GM06990 (cell line): ENCODE measurements around the gene SHANK1.

Experiments
- DNase-seq: peaks from one replicate; pipeline ENCODE4 v3.0.0-alpha.2; 2011; ENCODE audit not compliant: insufficient read length; ENCODE audit errors: extremely low read depth
- H3K27me3 ChIP-seq: replicated peaks from 2 replicates; pipeline ENCODE4 v1.6.0; 2011; ENCODE audit warnings: low read length; ENCODE audit not compliant: control insufficient read depth, insufficient read depth
- H3K36me3 ChIP-seq: 2 replicates; pipeline ENCODE4 v1.5.1; 2011; ENCODE audit warnings: low read length; ENCODE audit not compliant: control insufficient read depth, insufficient read depth
- H3K4me3 ChIP-seq: replicated peaks from 2 replicates; pipeline ENCODE4 v1.5.1; 2011; ENCODE audit warnings: low read depth, mild to moderate bottlenecking, control low read depth, low read length
- CTCF ChIP-seq: IDR thresholded peaks from 2 replicates; pipeline ENCODE4 v1.5.1; 2011; ENCODE audit warnings: low read length, control low read depth, mild to moderate bottlenecking, inconsistent platforms; ENCODE audit not compliant: insufficient read depth, poor library complexity, severe bottlenecking

SHANK1 gene

DNA sequence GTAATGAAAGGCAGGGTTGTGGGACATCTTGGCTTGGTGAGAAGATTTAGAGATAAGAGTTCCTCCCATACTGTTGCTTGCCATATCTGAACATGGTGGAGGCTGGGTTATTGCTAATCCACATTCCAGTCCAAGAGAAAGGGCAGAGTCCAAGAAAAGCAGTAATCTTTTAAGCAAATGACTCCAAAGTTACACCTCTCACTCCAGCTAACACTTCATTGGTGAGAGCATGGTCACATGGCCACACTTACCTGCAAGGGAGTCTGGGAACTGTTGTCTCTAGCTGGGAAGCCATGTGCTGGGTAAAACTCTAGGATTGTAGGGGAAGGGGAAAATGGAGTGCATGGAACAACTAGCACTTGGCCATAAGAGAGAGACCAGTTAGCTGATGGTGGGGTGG, 64.7 kb downstream of the SHANK1 start:
- TF ChIP-seq CTCF, result no peak
- Histone ChIP-seq H3K27me3 (peaks cover 2% of the 10 kb centered on the region), H3K4me3 (no peak overlapping the region), H3K36me3 (no peaks in the 10 kb centered on the region)
- no peak for DNase-seq

GRCh38 chr19:50652722-50653121, 66.9 kb downstream of the SHANK1 start:
- no peak for TF ChIP-seq CTCF

DNA sequence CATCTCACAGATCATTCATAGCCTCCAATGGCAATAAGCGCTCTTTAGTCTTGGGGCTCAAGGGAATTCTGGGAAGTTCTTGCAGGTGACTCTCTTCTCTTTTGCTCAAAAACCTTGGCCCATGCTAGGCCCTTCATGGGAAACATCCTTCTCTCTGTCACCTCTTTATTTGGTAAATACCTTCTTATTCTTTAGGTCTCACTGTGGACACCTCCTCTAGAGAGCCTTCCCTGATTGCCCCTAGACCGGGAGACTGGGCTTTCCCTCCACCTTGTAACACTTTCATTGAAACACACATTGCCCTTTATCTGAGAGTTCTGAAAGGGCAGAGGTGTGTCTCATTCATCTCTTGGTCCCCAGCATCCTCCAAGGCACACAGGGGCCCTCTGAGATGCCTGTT, 68.4 kb downstream of the SHANK1 start:
- H3K4me3 ChIP-seq, result no peak overlapping the region
- no peak for DNase-seq
- no peak for TF ChIP-seq CTCF
- no peaks in the 10 kb centered on the region for H3K27me3 ChIP-seq
- H3K36me3 ChIP-seq, result no peaks in the 10 kb centered on the region

More at GRCh38 chr19:50652722-50653121, 66.9 kb downstream of the SHANK1 start:
- Histone ChIP-seq H3K36me3 (no peaks in the 10 kb centered on the region), H3K4me3 (no peak overlapping the region), H3K27me3 (no peaks in the 10 kb centered on the region)
- DNase-seq, result no peak

- Histone ChIP-seq H3K27me3 (no peaks in the 10 kb centered on the region), H3K4me3 (no peak within 1 kb of the TSS), H3K36me3 (no peaks in the 10 kb centered on the region)
- DNase-seq, result no peak
- TF ChIP-seq CTCF, result no peak
These were observed 69.9 kb downstream of the SHANK1 start, which contains the start of gene C19orf81 for GRCh38 chr19:50649433-50650391. C19orf81 (plus strand) TSS chr19:50649445; CDS start chr19:50649445, 0 bp downstream.

DNA sequence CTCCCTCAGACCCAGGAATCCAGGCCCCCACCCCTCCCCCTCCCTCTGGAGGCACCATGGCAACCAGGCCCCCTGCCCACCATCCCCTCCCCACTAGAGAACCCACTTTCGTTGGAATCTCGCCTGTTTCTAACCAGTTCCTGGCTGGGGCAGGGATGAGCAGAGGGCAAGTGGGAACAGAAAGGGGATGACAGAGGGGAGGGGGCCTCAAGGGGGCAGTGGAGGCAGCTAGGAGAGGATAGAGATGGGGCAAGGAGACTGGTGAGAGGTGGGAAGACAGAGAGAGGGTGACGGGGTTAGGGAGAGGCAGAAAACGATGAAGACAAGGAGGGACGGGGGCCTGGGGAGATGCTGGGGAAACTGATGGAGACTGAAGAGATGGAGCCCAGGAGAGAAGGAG, 70.9 kb downstream of the SHANK1 start:
- H3K4me3 ChIP-seq, result no peak overlapping the region
- H3K36me3 ChIP-seq, result no peaks in the 10 kb centered on the region
- TF ChIP-seq CTCF, result no peak
- no peak for DNase-seq
- H3K27me3 ChIP-seq, result no peaks in the 10 kb centered on the region
